Kidney (tissue), 14 donors: ENCODE measurements around the gene TMC2. TPM values are rescaled to one million over a fixed set of nuclear protein-coding genes. Genes with fewer than 3 reads are reported as not detected.

Experiments used
- DNase-seq, 5 donors: peaks; one replicate each; pipeline ENCODE4 v3.0.0-alpha.2; 2013 to 2020
- FAIRE-seq: peaks from 2 replicates; lab custom pipeline; 2012; peaks lifted over from hg19 to GRCh38; lab: Jason Lieb, UNC
- H3K27ac ChIP-seq, 2 donors: one replicate each; pipeline ENCODE4 v1.7.0; 2013; ENCODE audit warnings: low read depth in 2 of 2, low read length in 2 of 2, inconsistent platforms in 1 of 2
- H3K27me3 ChIP-seq: one replicate; pipeline ENCODE4 v1.7.1; 2013; ENCODE audit warnings: low read length, inconsistent platforms; ENCODE audit not compliant: control insufficient read depth, insufficient read depth
- H3K36me3 ChIP-seq, 3 donors: one replicate each; pipeline versions ENCODE4 v1.7.0 to v1.7.1; 2013; ENCODE audit warnings: low read length in 3 of 3, control low read depth in 1 of 3, inconsistent platforms in 1 of 3; ENCODE audit not compliant: insufficient read depth in 3 of 3, control insufficient read depth in 2 of 3
- H3K4me1 ChIP-seq, 3 donors: one replicate each; pipeline versions ENCODE4 v1.7.0 to v1.7.1; 2013; ENCODE audit warnings: low read length in 3 of 3, inconsistent platforms in 1 of 3, low read depth in 1 of 3; ENCODE audit not compliant: control insufficient read depth in 2 of 3, insufficient read depth in 2 of 3
- H3K4me3 ChIP-seq, 3 donors: one replicate each; pipeline versions ENCODE4 v1.7.0 to v1.8.1; 2013; ENCODE audit warnings: low read length in 3 of 3, control low read depth in 1 of 3, inconsistent platforms in 1 of 3
- H3K9ac ChIP-seq, 3 donors: one replicate each; pipeline versions ENCODE4 v1.7.0 to v1.7.1; 2013; ENCODE audit warnings: low read length in 3 of 3, control low read depth in 1 of 3, inconsistent platforms in 1 of 3
- H3K9me3 ChIP-seq, 3 donors: one replicate each; pipeline versions ENCODE4 v1.7.0 to v1.7.1; 2013; ENCODE audit warnings: low read length in 3 of 3, control low read depth in 1 of 3, inconsistent platforms in 1 of 3; ENCODE audit not compliant: control insufficient read depth in 2 of 3, insufficient read depth in 1 of 3
- CTCF ChIP-seq: IDR thresholded peaks from 3 replicates; pipeline ENCODE4 v1.5.1; 2012; ENCODE audit warnings: mild to moderate bottlenecking, moderate library complexity, borderline replicate concordance; ENCODE audit not compliant: insufficient read depth; ENCODE audit errors: extremely low read depth
- intact Hi-C: fragments of 100-400 bp; cut with DNase I; formaldehyde crosslinking; loops from one replicate; pipeline ENCODE4 v1.11.1; 2022
- polyA plus RNA-seq: library from polyadenylated mRNA; stranded (reverse); fragments of 350-450 nt; fragmentation: Illumina TruSeq; extraction: RNeasy Lipid Tissue Mini Kit (QIAGEN cat#74804); gene quantifications from one replicate; pipeline ENCODE4 v1.2.3, GENCODE V29; 2014; ENCODE audit warnings: low read depth, low replicate concordance; ENCODE audit not compliant: insufficient read depth
- total RNA-seq: library from RNA; stranded (reverse); fragmentation: NEBNext Ultra II Directional; extraction: Animal tissue kit (Norgen Biotek cat#: 25700); gene quantifications from one replicate; pipeline ENCODE4 v1.2.1, GENCODE V29; 2021
- donor health status: control.
- donor health status: control.
- donor health status: control.
- donor health status: control.
- donor health status: control.
- donor health status: DM: yes; HTN: yes; CAD: no.
- donor health status: Normal renal cell carcinoma (clear cell type).

Gene TMC2
- total and polyA plus RNA-seq, 2 donors from 2014 or later, result not detected

GRCh38 chr20:2518558-2518957, 17.8 kb upstream of the TMC2 start:
- no peak for DNase-seq
- no peaks in the 10 kb centered on the region for H3K36me3 ChIP-seq
- no peak overlapping the region for H3K9ac ChIP-seq
- intact Hi-C loops, result no loop called here
- no peak for FAIRE-seq
- TF ChIP-seq CTCF, result no peak
- no peak overlapping the region for H3K4me3 ChIP-seq
- H3K27ac ChIP-seq, result no peak overlapping the region
- no peaks in the 10 kb centered on the region for H3K27me3 ChIP-seq
- peaks cover 0 to 1% (median 0%) of the 10 kb centered on the region in 3 donors for H3K9me3 ChIP-seq
- no peaks in the 10 kb centered on the region for H3K4me1 ChIP-seq

DNA sequence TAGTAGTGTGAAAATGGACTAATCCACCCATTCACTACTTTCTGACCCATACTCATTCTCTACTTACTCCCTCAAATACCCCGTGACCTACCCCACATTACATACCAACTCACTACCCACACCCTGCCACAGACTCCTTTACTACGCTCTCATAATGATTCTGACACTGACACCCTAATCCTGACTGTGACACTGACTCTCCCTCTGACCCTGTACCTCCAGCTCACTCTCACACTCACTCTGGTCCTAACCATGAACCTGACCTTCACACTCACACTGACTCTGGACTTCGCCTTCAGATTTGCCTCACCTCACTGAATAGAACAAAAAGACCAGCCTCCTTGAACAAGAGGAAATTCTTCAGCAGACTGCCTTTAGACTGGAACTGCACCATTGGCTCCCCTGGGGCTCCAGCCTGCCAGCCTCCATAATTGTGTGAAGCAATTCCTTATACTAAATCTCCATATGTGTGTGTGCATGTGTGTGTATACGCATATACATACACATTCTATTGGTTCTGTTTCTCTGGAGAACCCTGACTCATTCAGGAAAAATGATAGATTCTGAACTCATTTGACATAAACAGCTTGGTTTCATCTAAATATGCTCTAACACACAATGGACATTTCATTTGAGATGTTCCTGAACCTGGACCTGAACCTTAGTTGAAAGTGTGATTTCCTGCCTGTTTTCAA, 17.1 kb upstream of the TMC2 start:
- H3K4me1 ChIP-seq, result peaks cover 0 to 2% (median 0%) of the 10 kb centered on the region in 3 donors
- no peak overlapping the region for H3K4me3 ChIP-seq

GRCh38 chr20:2520617-2521016, 15.8 kb upstream of the TMC2 start:
- TF ChIP-seq CTCF, result no peak
- H3K9me3 ChIP-seq, result peaks cover 0 to 1% (median 0%) of the 10 kb centered on the region in 3 donors
- H3K9ac ChIP-seq, result no peak overlapping the region
- no peak for DNase-seq
- no peak for FAIRE-seq
- H3K36me3 ChIP-seq, result no peaks in the 10 kb centered on the region
- no peak overlapping the region for H3K4me3 ChIP-seq
- no peak overlapping the region for H3K27ac ChIP-seq
- intact Hi-C loops, result no loop called here
- H3K27me3 ChIP-seq, result no peaks in the 10 kb centered on the region
- H3K4me1 ChIP-seq, result peaks cover 0 to 2% (median 0%) of the 10 kb centered on the region in 3 donors

More for the DNA sequence above, 17.1 kb upstream of the TMC2 start:
- Histone ChIP-seq H3K9me3 (peaks cover 0 to 1% (median 0%) of the 10 kb centered on the region in 3 donors), H3K27ac (no peak overlapping the region), H3K9ac (no peak overlapping the region), H3K27me3 (no peaks in the 10 kb centered on the region), H3K36me3 (no peaks in the 10 kb centered on the region)
- intact Hi-C loops, result no loop called here
- TF ChIP-seq CTCF, result no peak
- no peak for DNase-seq
- FAIRE-seq, result no peak
